ENCODE measurements around the gene POLR3H.

DNA sequence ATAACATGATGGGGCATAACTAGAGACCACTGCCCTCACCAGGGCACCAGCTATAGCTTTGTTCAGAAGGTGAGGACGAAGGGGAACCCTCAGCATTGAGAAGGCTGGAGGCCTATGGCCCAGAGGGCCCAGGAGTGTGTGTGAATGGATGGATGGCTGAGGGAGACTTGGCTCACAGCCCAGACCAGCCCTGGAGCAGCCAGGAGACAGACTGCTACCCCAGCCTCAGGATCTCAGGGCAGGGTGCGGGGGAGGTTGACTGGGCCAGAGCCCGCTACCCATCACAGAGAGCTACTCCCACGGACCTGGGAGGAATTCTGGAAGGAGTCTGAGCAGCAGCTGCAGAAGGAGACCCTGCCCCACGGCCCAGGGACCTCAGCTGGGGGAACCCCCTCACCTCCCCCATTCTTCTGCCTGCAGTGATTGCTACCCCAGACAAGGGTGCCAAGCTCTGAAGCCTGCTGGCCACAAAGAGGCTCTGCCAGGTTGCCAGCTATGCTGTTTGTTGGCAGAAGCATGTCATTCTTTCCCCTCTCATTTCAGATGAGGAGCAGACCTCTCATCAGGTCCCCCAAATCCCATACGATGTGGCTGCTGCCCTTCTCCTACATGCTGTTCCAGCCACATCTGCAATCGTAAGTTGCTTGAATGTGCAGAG lies 11.2 kb upstream of the POLR3H start:
- TF ChIP-seq, protein P1, sequence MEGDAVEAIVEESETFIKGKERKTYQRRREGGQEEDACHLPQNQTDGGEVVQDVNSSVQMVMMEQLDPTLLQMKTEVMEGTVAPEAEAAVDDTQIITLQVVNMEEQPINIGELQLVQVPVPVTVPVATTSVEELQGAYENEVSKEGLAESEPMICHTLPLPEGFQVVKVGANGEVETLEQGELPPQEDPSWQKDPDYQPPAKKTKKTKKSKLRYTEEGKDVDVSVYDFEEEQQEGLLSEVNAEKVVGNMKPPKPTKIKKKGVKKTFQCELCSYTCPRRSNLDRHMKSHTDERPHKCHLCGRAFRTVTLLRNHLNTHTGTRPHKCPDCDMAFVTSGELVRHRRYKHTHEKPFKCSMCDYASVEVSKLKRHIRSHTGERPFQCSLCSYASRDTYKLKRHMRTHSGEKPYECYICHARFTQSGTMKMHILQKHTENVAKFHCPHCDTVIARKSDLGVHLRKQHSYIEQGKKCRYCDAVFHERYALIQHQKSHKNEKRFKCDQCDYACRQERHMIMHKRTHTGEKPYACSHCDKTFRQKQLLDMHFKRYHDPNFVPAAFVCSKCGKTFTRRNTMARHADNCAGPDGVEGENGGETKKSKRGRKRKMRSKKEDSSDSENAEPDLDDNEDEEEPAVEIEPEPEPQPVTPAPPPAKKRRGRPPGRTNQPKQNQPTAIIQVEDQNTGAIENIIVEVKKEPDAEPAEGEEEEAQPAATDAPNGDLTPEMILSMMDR (conservative IDR thresholded peaks at IDR 0.05 in 1 of 2, IDR thresholded peaks at IDR 0.05 in 1 of 2; ENCODE audit: extremely low read depth in 1 of 2, insufficient read depth in 1 of 2, low read depth in 1 of 2, low read length in 2 of 2), result no peak
- TF ChIP-seq EZH2 (IDR thresholded peaks at IDR 0.05; ENCODE audit: borderline replicate concordance, low read length), result no peak
